K562 (cell line): Measurements from ENCODE around the gene PCBP2. TPM values are rescaled to one million over a fixed set of nuclear protein-coding genes. Genes with fewer than 3 reads are reported as not detected.
A peak's percentile ranks its signal among the peaks of the same experiment; 100 is the strongest.

ENCODE experiments used
- BCOR ChIP-seq: fragments of 450-650 bp; IDR thresholded peaks from 2 replicates; pipeline ENCODE4 v1.6.1; 2016
- CEBPG ChIP-seq, 3 experiments: fragments of 200-800 bp in 1 of 3; sonication (Bioruptor generic) in 1 of 3; sonication (generic) in 1 of 3; formaldehyde crosslinking in 1 of 3; IDR thresholded peaks in 2 of 3; conservative IDR thresholded peaks in 1 of 3; 2 replicates each; pipeline versions ENCODE4 v1.6.1 to v1.8.0; 2016 to 2022; ENCODE audit warnings: missing compliant biosample characterization in 2 of 3, missing genetic modification characterization in 2 of 3, mild to moderate bottlenecking in 1 of 3, missing genetic modification reagents in 1 of 3
- E2F3 ChIP-seq: fragments of 250-450 bp; sonication (Bioruptor Pico); IDR thresholded peaks from 2 replicates; pipeline ENCODE4 v1.4.0; 2020; ENCODE audit warnings: mild to moderate bottlenecking
- FOXK2 ChIP-seq, 2 experiments: fragments of 450-650 bp; IDR thresholded peaks in 1 of 2; conservative IDR thresholded peaks in 1 of 2; 2 replicates each; pipeline ENCODE4 v1.6.1; 2016; ENCODE audit warnings: low read depth in 2 of 2, mild to moderate bottlenecking in 1 of 2
- FOXP4 ChIP-seq: sonication (generic); formaldehyde crosslinking; IDR thresholded peaks from 2 replicates; pipeline ENCODE4 v1.8.0; 2022; ENCODE audit warnings: mild to moderate bottlenecking, missing genetic modification reagents, borderline replicate concordance
- MIER1 ChIP-seq: fragments of 450-650 bp; IDR thresholded peaks from 2 replicates; pipeline ENCODE4 v1.6.1; 2016; ENCODE audit warnings: antibody characterized with exemption, mild to moderate bottlenecking, low read depth
- NCOA6 ChIP-seq: fragments of 450-650 bp; IDR thresholded peaks from 2 replicates; pipeline ENCODE4 v1.6.1; 2017; ENCODE audit warnings: mild to moderate bottlenecking
- PRPF4 ChIP-seq: fragments of 200-400 bp; formaldehyde crosslinking; IDR thresholded peaks from one replicate; pipeline ENCODE4 v1.6.1; 2017; ENCODE audit warnings: low read length, low read depth, mild to moderate bottlenecking; ENCODE audit not compliant: insufficient read depth, poor library complexity, severe bottlenecking
- RBBP5 ChIP-seq: fragments of 200-600 bp; sonication (generic); IDR thresholded peaks from 2 replicates; pipeline ENCODE4 v1.6.1; 2012; ENCODE audit warnings: borderline replicate concordance, mild to moderate bottlenecking, low read length, control low read depth, inconsistent platforms; ENCODE audit not compliant: insufficient read depth, poor library complexity, severe bottlenecking
- RBFOX2 ChIP-seq: fragments of 200-400 bp; formaldehyde crosslinking; IDR thresholded peaks from 2 replicates; pipeline ENCODE4 v1.6.1; 2017; ENCODE audit warnings: low read depth, mild to moderate bottlenecking, low read length, moderate library complexity
- RBM22 ChIP-seq: fragments of 200-400 bp; formaldehyde crosslinking; IDR thresholded peaks from 2 replicates; pipeline ENCODE4 v1.6.1; 2018; ENCODE audit warnings: low read length, low read depth; ENCODE audit not compliant: poor library complexity, severe bottlenecking
- SMAD2 ChIP-seq: fragments of 150-350 bp; IDR thresholded peaks from 2 replicates; pipeline ENCODE4 v1.6.1; 2014; ENCODE audit warnings: low read depth, mild to moderate bottlenecking, low read length
- TOE1 ChIP-seq, 2 experiments: fragments of 450-650 bp in 1 of 2; sonication (generic) in 1 of 2; formaldehyde crosslinking in 1 of 2; IDR thresholded peaks; 2 replicates each; pipeline versions ENCODE4 v1.7.1 to v1.8.0; 2016 to 2022; ENCODE audit warnings: borderline replicate concordance in 2 of 2, mild to moderate bottlenecking in 2 of 2, antibody characterized with exemption in 1 of 2, inconsistent platforms in 1 of 2, low read depth in 1 of 2, missing genetic modification reagents in 1 of 2, moderate library complexity in 1 of 2
- ZNF583 ChIP-seq: fragments of 250-450 bp; sonication (Bioruptor Pico); IDR thresholded peaks from 2 replicates; pipeline ENCODE4 v1.4.0; 2020
- polyA plus RNA-seq, 8 experiments: library from polyadenylated mRNA; depleted of rRNA in 4 of 8; stranded (reverse) in 5 of 8; unstranded in 3 of 8; fragments of >200 nt; fragmentation: Nextera tagmentation in 2 of 8; fragmentation: Illumina TruSeq in 1 of 8; extraction: Ambion mirVana in 2 of 8; extraction: Trizol in 1 of 8; gene quantifications; 2 replicates each; pipeline versions ENCODE4 v1.2.1 to v1.2.3, GENCODE V29; 2011 to 2014; ENCODE audit warnings: inconsistent platforms in 1 of 8, missing spikeins in 1 of 8
- total RNA-seq, 7 experiments: library from RNA; depleted of rRNA in 6 of 7; stranded (reverse); fragments of >200 nt in 6 of 7; fragmentation: Illumina TruSeq in 2 of 7; extraction: Trizol in 2 of 7; gene quantifications; 2 replicates each; pipeline versions ENCODE4 v1.2.1 to v1.2.3, GENCODE V29; 2011 to 2021; ENCODE audit warnings: low replicate concordance in 1 of 7
- TF ChIP-seq, protein P1 (sequence below): sonication (generic); formaldehyde crosslinking; IDR thresholded peaks from 2 replicates; pipeline ENCODE4 v1.8.0; 2022; ENCODE audit warnings: mild to moderate bottlenecking, missing genetic modification reagents
- TF ChIP-seq, protein P2 (sequence below): sonication (generic); formaldehyde crosslinking; IDR thresholded peaks from 2 replicates; pipeline ENCODE4 v1.8.0; 2023; ENCODE audit warnings: mild to moderate bottlenecking, missing genetic modification reagents

The PCBP2 gene
- total and polyA plus RNA-seq, 9 of the 15 experiments (the other 6 are each of a cell fraction or from before 2014, with no cell fraction given) = 137 to 831 (median 328) TPM

DNA sequence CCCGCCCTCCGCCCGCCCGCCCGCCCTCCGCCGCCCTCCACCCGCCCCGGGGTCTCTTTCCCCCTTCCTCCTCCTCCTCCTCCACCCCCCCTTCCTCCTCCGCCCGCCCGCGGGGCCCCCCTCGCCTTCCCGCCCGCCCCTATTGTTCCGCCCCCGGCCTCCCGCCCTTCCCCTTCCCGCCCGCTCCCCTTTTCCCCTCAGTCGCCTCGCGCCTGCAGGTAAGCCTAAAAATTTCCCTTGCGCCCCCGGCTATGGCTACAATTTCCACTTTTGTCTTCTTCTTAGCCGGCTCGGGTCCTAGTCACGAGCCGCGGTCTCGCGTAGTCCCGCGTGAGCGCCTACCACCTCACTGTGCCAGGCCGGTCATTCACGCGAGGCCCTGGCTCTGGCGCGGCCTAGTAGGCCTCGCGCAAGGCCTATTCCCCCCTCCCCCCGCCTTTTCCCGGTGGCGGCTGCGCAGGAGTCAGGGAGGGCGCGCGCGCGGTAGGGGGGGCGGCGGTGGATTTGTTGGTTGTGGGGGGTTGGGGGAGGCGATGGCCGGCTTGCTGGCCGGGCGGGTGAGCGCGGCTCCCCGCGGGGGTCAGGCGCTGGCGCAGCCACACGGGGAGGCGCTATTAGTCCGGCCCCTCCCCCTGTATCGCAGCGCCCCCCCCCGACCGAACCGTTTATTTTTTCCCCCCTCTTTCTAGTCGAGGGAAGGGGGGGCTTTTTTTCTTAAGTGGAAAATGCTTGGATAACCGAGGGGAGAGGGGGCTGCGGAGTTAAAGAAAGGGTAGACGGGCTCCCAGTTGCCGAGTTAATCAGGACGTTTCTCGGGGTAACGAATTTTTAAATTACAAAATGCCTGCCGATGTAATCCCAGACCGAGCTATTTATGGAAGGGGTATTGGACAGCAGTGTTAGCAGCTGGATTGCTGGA lies 516 bp downstream of the PCBP2 start (continued):
- TF ChIP-seq FOXP4 (CRISPR knock-in tag) (peak; percentile 91; the same call in 1 of the 2 replicates), SMAD2 (no peak), MIER1 (no peak), PRPF4 (peak; percentile 86), FOXK2 (conservative IDR thresholded peaks at IDR 0.05 in 1 of 2, IDR thresholded peaks at IDR 0.05 in 1 of 2; ENCODE audit: low read depth in 2 of 2) (no peak; a peak in 1 of 4 replicates), ZNF583 (CRISPR knock-in tag) (peak; percentile 23; the same call in 1 of the 2 replicates), TOE1 (IDR thresholded peaks at IDR 0.05; ENCODE audit: borderline replicate concordance) (no peak), TOE1 (CRISPR knock-in tag; IDR thresholded peaks at IDR 0.05; ENCODE audit: borderline replicate concordance, low read depth) (no peak), NCOA6 (no peak), E2F3 (peak; percentile 64; the same call in 1 of the 2 replicates), RBM22 (peak; percentile 98), BCOR (no peak; the same call in 1 of the 2 replicates), RBFOX2 (peak; percentile 99), CEBPG (CRISPR knock-in tag; IDR thresholded peaks at IDR 0.05) (no peak), CEBPG (tag; conservative IDR thresholded peaks at IDR 0.05 in 1 of 2, IDR thresholded peaks at IDR 0.05 in 1 of 2) (no peak), RBBP5 (peak; percentile 83)
- TF ChIP-seq, protein P1, sequence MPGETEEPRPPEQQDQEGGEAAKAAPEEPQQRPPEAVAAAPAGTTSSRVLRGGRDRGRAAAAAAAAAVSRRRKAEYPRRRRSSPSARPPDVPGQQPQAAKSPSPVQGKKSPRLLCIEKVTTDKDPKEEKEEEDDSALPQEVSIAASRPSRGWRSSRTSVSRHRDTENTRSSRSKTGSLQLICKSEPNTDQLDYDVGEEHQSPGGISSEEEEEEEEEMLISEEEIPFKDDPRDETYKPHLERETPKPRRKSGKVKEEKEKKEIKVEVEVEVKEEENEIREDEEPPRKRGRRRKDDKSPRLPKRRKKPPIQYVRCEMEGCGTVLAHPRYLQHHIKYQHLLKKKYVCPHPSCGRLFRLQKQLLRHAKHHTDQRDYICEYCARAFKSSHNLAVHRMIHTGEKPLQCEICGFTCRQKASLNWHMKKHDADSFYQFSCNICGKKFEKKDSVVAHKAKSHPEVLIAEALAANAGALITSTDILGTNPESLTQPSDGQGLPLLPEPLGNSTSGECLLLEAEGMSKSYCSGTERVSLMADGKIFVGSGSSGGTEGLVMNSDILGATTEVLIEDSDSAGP (CRISPR knock-in tag) = peak; percentile 51; the same call in 1 of the 2 replicates
- TF ChIP-seq, protein P2, sequence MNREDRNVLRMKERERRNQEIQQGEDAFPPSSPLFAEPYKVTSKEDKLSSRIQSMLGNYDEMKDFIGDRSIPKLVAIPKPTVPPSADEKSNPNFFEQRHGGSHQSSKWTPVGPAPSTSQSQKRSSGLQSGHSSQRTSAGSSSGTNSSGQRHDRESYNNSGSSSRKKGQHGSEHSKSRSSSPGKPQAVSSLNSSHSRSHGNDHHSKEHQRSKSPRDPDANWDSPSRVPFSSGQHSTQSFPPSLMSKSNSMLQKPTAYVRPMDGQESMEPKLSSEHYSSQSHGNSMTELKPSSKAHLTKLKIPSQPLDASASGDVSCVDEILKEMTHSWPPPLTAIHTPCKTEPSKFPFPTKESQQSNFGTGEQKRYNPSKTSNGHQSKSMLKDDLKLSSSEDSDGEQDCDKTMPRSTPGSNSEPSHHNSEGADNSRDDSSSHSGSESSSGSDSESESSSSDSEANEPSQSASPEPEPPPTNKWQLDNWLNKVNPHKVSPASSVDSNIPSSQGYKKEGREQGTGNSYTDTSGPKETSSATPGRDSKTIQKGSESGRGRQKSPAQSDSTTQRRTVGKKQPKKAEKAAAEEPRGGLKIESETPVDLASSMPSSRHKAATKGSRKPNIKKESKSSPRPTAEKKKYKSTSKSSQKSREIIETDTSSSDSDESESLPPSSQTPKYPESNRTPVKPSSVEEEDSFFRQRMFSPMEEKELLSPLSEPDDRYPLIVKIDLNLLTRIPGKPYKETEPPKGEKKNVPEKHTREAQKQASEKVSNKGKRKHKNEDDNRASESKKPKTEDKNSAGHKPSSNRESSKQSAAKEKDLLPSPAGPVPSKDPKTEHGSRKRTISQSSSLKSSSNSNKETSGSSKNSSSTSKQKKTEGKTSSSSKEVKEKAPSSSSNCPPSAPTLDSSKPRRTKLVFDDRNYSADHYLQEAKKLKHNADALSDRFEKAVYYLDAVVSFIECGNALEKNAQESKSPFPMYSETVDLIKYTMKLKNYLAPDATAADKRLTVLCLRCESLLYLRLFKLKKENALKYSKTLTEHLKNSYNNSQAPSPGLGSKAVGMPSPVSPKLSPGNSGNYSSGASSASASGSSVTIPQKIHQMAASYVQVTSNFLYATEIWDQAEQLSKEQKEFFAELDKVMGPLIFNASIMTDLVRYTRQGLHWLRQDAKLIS (CRISPR knock-in tag) = peak; percentile 95
